A549 (cell line): ENCODE results near the gene PLEKHS1.

Experiments
- CHD4 ChIP-seq: fragments of 200-600 bp; sonication (generic); IDR thresholded peaks from 2 replicates; pipeline ENCODE4 v1.6.1; 2016; ENCODE audit warnings: antibody characterized with exemption, mild to moderate bottlenecking, borderline replicate concordance
- CTCF ChIP-seq: fragments of >200 bp; sonication (Bioruptor Twin); formaldehyde crosslinking; IDR thresholded peaks from 3 replicates; pipeline ENCODE4 v1.5.1; 2016
- HDAC2 ChIP-seq: fragments of 200-600 bp; sonication (generic); IDR thresholded peaks from 2 replicates; pipeline ENCODE4 v1.6.1; 2016
- POLR2A ChIP-seq: IDR thresholded peaks from 2 replicates; pipeline ENCODE4 v1.6.1; 2012; ENCODE audit warnings: mild to moderate bottlenecking, low read length
- SMC3 ChIP-seq: fragments of >200 bp; sonication (Bioruptor Twin); formaldehyde crosslinking; IDR thresholded peaks from 3 replicates; pipeline ENCODE4 v1.6.1; 2018; ENCODE audit warnings: inconsistent platforms

- no peak for TF ChIP-seq CTCF
- TF ChIP-seq HDAC2: no peak
- TF ChIP-seq CHD4: no peak
- TF ChIP-seq SMC3: no peak
- no peak for TF ChIP-seq POLR2A
These were observed 5.1 kb upstream of the PLEKHS1 start for GRCh38 chr10:113746217-113746957.
